Vagina (tissue), 2 donors: ENCODE results near the gene PROB1.

Experiments
- POLR2A ChIP-seq, 2 donors: fragments of 450-650 bp; IDR thresholded peaks; one replicate each; pipeline ENCODE4 v1.6.1; 2017; ENCODE audit warnings: antibody characterized with exemption in 2 of 2, mild to moderate bottlenecking in 2 of 2, moderate library complexity in 2 of 2
- TF ChIP-seq, protein P1 (sequence below), 3 experiments: fragments of 450-650 bp in 2 of 3; fragments of 200-600 bp in 1 of 3; sonication (generic) in 1 of 3; IDR thresholded peaks; one replicate each; pipeline ENCODE4 v1.5.1; 2017 to 2019; ENCODE audit warnings: antibody characterized with exemption in 3 of 3, mild to moderate bottlenecking in 2 of 3, moderate library complexity in 2 of 3

DNA sequence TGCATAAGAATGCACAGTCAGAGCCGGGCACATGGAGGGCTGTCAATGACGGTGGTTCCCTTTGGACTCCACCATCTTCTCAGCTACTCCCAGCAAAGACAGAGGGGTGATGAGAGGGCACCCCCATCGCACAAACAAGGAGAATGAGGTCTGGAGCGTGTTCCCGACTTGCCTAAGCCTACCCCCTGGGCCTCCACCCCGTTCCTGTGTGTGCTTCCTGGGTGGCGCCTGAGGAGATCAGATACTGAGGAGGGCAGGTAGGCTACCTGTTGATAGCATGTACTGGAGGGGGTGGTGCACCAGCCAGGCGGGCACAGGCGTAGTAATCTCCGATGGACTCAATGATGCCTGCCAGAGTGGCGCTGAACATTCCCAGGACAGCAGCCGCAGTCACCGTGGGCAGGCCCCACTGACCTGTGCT is 16.0 kb downstream of the PROB1 start:
- TF ChIP-seq, protein P1, sequence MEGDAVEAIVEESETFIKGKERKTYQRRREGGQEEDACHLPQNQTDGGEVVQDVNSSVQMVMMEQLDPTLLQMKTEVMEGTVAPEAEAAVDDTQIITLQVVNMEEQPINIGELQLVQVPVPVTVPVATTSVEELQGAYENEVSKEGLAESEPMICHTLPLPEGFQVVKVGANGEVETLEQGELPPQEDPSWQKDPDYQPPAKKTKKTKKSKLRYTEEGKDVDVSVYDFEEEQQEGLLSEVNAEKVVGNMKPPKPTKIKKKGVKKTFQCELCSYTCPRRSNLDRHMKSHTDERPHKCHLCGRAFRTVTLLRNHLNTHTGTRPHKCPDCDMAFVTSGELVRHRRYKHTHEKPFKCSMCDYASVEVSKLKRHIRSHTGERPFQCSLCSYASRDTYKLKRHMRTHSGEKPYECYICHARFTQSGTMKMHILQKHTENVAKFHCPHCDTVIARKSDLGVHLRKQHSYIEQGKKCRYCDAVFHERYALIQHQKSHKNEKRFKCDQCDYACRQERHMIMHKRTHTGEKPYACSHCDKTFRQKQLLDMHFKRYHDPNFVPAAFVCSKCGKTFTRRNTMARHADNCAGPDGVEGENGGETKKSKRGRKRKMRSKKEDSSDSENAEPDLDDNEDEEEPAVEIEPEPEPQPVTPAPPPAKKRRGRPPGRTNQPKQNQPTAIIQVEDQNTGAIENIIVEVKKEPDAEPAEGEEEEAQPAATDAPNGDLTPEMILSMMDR (IDR thresholded peaks at IDR 0.05) = no peak
- TF ChIP-seq POLR2A (IDR thresholded peaks at IDR 0.05) = no peak
